GM19043 (cell line): ENCODE measurements around the gene MARCHF2.

Source experiments
- ATAC-seq: cut with Tn5 transposase; IDR thresholded peaks from one replicate; pipeline ENCODE4 v1.9.1; 2021; ENCODE audit warnings: low read depth; ENCODE audit not compliant: unreplicated experiment

MARCHF2 gene

GRCh38 chr19:8451885-8452284, 38.8 kb downstream of the MARCHF2 start:
- ATAC-seq: no peak

DNA sequence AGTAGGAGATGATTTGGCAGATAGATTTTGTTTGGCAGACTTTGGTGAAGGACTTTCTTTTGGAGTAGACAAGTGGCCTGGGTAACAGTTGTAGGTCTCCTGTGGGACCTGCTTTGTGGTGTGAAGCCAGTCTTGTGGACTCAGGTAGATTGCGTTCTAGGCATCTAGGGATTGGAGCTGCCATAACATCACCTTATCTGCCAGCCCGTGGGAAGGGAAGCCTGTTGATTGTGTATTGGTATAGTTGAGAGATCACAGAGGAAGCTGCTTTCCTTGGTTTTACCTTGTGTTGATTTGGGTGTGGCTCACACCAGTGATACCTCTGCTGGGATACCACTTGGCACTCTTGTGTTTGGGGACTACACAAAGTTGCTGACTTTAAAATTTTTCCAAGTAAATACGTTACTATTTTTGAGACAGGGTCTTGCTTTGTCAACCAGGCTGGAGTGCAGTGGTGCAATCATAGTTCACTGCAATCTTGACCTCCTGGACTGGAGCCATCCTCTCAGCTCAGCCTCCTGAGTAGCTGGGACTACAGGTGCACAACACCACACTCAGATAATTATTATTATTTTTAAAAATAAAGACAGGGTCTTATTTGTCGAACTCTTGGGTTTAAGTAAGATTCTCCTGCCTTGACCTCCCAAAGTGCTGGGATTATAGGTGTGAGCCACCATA, 39.5 kb downstream of the MARCHF2 start:
- ATAC-seq: no peak

DNA sequence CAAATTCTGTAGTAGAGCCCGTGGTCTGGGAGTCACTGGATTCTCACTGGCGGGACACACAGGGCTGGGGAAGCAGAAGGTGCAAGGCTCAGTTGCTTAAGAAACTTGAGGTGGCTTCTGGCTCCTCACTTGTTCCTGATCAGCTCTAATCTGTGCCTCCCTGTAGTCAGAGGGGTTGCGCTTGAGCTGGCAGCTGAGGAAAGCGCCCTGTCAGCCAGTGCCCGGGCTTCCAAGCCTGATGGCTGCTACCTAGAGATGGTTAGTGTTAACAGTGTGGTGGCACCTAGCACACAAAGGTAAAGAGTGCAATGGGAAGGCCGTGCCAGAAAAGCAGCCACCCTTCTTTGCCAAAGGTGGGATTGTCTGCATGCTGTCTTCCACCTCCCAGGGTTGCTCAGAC, 40.5 kb downstream of the MARCHF2 start:
- no peak for ATAC-seq

- no peak for ATAC-seq
Observed at GRCh38 chr19:8454218-8454617, 41.1 kb downstream of the MARCHF2 start.

GRCh38 chr19:8455018-8455417, 41.9 kb downstream of the MARCHF2 start:
- ATAC-seq: no peak

DNA sequence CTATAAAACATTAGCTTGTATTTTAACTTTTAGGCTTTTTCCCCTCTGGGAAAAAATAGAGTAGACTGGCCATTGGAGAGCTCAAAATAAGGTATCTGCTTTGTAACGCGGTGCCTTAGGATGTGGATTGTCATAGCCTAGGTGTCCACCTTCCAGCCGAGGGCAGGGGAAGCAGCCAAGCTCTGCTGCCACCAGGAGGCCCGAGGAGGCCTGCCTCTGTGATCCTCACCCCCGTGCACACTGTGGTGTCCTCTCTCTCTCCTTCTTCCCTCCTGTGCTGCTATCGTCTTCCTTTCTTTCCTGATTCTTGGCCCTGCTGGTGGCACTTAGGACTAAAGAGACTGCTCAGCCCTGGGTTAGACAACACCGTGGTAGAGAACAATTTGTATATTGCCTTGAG, 43.0 kb downstream of the MARCHF2 start:
- ATAC-seq: no peak

GRCh38 chr19:8457209-8457608, 44.1 kb downstream of the MARCHF2 start:
- no peak for ATAC-seq

GRCh38 chr19:8457827-8458226, 44.7 kb downstream of the MARCHF2 start:
- no peak for ATAC-seq

- no peak for ATAC-seq
Observed at GRCh38 chr19:8458380-8458779, 45.3 kb downstream of the MARCHF2 start.

GRCh38 chr19:8459095-8459494, 46.0 kb downstream of the MARCHF2 start:
- no peak for ATAC-seq

DNA sequence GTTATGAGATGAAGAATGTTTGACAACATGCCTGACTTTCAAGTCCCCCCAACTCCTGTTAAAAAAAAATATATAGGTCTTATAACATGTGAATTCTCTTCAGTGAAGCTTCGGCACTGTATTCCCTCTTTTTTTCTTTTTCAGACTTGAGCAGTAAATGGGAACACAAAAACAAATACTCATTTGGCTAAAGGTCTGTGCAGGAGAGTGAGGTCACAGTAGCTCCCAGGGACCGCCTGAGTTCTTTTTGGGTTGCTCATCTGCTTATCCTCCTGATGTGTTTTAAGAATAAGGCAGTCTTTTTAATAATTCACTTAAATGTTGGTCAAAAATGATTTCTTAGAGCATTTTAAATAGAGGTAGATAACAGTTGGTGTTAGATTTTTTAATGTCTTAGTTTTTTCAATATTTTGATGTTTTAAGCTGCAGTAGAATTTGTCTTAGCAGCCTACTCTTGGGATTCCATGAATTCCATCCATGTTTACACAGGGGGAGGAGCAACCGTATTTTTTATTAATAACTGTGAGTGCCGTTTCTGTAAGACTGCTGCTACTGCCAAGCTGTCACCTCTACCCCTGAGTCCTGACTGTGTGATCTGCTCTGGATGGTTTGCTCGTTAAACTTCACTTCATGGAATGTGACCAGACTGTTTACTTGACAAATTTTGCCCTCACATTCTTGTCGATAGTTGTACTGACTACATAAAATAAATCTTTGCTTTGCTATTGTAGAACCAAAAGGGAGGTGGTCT, 46.6 kb downstream of the MARCHF2 start:
- no peak for ATAC-seq

DNA sequence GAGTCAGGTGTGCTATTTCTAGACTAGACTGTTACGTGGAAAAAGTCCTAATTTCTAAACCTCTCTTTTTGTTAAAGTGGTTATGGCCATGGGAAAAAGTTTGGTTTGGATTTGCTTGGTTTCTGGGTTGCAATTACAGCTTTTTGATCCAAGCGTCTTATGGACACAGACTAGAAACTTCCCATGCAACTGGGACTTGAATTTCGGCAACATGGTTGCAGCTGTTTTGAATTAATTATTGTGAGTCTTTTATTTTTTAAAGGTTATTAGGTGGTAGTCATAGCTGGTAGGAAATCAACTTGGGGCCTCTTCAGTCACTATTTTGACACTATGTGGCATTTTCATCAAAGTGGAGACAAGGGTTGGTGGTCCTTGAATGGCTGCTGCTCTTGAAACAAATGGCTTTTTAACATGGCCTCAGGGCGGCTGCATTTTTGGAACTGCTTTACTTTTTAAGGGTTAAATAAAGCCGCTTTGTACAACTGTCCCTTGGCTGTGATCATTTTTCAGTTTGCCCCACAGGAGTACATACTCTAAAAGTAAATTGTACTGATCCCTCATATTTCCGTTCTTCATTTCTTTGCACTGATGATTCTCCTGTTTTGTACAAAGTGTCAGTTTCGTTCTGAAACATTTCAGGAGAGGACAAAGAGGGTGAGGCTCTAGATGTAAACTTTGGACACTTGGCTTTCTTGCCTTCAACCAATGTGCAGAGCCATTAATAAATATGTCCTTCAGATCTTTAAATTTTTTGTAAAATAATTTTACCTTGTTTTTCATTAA, 47.6 kb downstream of the MARCHF2 start:
- no peak for ATAC-seq

DNA sequence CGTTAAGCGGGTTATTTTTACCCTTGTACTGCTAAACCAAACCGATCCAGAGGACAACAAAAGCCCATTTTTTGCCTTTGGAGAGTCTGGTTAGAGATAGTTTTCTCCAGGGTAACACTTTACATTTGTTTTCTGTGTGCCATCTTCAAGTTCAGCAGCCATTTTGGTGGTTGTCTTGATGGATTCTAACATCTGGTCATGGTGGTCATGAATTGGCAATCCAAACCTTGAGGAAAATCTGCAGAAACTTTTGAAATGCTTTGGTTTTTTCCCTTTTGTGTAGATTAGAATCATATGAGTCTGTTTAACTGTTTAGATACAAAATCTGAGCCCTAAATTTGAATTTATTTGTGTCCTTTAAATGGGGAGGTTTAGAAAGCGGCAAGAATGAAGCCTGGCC, 48.3 kb downstream of the MARCHF2 start:
- ATAC-seq: no peak

DNA sequence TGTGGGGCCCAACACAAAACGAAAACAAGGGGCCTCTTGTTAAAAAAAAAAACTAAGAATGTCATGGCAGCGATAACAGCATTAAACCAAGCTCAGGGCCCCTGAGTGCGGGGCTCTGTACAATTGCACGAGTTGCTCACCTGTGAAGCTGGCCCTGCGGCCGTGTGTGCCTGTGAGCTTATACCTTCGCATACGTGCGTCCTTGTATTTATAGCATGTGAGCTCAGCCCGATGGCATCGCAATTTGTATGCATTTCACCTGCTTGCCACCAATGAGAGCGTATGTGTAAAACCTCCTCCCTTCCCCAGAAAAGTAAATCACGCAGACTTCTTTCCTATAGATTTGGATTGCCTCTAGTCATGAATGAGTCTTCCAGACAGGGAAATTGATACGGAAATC, 48.8 kb downstream of the MARCHF2 start:
- ATAC-seq: no peak

- no peak for ATAC-seq
Observed at GRCh38 chr19:8462571-8462970, 49.5 kb downstream of the MARCHF2 start.

GRCh38 chr19:8463365-8463764, 50.3 kb downstream of the MARCHF2 start:
- no peak for ATAC-seq

DNA sequence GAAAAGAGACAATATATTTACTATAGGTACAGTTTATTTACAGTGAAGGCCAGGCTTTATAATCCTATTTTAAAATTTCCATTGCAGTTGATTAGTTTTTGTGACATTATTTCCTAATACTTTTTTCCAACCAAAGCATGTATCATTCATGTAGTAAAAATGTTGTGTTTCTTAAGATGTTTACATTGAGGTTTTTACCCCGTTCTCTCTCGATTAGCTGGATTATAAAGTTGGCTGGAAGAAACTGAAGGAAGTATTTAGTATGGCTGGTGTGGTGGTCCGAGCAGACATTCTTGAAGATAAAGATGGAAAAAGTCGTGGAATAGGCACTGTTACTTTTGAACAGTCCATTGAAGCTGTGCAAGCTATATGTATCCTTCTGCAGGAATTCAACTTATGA, 52.9 kb downstream of the MARCHF2 start:
- no peak for ATAC-seq

DNA sequence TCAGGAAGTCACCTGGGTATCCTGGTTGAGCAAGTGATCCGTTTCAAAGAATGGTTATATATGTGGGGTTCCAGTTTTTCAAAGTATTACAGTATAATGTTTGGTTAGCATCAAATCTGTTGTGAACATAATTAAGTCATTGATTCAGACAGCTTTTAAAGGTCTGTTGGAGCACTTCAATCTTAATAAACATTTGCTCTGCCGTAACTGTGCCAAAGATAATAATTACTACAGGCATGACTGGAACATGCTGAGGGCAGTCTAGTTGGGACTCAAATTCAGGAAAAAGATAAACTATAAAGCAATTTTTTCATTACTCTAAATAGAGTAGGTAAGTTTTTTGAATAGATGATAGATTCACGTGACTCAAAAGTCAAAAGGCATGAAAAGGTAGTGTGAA, 55.0 kb downstream of the MARCHF2 start:
- no peak for ATAC-seq

DNA sequence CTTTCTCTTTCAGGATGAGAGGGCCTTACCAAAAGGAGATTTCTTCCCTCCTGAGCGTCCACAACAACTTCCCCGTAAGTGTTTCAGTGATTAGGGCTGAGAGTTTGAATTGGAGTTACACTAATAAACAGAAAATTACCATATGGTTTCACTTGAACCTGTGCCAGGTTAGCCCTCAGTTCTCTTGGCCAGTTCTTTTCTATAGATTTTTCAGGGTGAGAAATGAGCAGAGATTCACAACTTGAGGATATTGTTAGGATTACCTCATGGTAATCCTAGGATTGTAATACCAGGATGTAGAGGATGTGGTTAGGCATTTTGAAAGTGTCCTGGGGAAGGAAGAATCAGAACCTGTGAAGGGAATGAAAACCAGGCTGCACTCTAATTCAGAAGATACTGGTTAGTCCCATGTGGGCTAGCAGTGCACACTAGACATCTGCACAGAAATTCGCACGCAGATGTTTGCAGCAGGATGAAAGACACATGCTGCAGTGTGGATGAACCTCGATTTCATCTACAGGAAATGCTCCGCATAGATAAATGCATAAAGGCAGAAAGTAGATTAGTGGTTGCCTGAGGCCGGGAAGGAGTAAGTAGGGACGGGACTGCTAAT, 55.8 kb downstream of the MARCHF2 start:
- no peak for ATAC-seq

DNA sequence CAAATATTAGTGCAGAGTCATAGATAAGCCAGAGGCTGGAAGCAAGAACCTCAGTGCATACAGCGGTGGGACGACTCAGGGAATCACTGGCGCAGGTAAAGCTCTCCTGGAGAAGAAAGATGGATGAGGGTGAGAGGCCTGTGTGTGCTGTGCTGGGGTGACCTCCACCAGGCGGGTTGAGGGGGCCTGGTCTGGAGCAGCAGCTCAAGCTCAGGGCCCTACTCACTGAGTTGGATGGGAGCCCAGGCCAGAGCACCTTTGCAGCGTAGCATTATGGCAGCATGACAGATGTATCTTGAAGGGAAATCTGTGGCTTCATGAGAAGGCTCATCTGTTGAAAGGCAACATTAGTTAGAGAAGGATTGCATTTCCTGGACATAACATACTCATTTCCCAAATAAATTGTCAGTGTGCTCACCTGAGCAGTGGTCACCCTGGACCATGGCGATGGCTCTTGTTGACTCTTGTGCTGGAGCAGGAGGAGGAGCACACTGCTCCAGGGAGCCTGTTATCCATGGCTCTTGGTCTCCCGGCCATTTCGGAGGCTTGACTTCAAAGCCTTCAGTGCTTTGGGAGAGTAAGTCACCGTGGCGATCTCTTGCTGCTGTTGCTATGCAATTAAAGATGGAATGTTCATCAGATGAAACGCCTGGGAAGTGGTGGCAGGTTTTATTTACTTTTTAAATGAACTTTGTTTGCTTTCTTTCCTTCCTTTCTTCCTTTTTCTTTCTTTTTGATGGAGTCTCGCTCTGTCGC, 56.7 kb downstream of the MARCHF2 start:
- no peak for ATAC-seq
